GM21447 (cell line): ENCODE data around the gene GALNT2.

Source experiments
- ATAC-seq: cut with Tn5 transposase; IDR thresholded peaks from one replicate; pipeline ENCODE4 v1.9.1; 2021; ENCODE audit not compliant: unreplicated experiment

The GALNT2 gene

GRCh38 chr1:230126529-230127104, 59.6 kb downstream of the GALNT2 start:
- ATAC-seq = no peak

DNA sequence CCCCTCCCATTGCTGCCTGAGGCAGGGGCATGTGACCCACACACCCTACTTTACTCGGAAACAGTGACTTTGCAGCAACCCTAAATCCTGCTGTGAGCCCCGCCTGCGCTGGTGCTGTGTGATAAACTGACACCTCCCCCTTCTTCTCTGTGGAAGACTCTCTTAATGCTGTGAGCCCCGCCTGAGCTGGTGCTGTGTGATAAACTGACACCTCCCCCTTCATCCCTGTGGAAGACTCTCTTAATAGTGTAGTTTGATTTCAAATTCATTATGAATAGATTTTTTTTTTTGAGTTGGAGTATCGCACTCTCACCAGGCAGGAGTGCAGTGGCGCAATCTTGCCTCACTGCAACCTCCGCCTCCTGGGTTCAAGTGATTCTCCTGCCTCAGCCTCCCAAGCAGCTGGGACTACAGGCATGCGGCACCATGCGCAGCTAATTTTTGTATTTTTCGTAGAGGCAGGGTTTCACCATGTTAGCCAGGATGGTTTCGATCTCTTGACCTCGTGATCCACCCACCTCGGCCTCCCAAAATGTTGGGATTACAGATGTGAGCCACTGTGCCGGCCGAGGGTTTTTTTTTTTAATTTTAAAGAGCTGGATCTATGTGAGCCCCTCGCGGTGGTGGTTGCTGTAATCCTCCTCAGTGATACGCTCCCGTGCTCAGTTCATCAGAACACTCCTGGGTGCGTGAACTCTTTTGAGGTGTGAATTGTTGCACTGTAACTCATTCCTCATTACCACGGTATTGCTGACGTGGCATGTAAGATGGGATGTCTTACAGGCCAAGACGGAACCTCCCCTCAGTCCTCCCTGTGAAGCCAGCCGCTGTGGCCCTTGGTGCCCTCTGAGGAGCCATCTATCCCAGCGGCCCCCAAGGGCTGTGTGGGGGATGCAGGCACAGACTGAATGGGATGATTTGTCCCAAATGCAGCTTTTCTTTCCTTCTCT, 60.3 kb downstream of the GALNT2 start:
- ATAC-seq = no peak

GRCh38 chr1:230128569-230129285, 61.7 kb downstream of the GALNT2 start:
- ATAC-seq = no peak

DNA sequence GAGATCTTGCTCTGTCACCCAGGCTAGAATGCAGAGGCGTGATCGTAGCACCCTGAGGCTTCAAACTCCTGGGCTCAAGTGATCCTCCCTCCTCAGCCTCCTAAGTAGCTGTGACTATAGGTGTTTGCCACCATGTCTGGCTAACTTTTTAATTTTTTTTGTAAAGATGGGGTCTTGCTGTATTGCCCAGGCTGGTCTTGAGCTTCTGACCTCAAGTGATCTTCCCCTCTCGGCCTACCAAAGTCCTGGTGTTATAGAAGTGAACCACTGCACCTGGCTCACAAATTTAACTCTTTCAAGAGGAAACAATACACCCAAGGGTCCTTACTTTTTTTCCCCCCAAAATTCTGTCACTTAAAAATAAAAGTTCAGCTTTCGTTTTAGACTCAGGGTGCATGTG, 62.3 kb downstream of the GALNT2 start:
- no peak for ATAC-seq

GRCh38 chr1:230130172-230130944, 63.3 kb downstream of the GALNT2 start:
- no peak for ATAC-seq

DNA sequence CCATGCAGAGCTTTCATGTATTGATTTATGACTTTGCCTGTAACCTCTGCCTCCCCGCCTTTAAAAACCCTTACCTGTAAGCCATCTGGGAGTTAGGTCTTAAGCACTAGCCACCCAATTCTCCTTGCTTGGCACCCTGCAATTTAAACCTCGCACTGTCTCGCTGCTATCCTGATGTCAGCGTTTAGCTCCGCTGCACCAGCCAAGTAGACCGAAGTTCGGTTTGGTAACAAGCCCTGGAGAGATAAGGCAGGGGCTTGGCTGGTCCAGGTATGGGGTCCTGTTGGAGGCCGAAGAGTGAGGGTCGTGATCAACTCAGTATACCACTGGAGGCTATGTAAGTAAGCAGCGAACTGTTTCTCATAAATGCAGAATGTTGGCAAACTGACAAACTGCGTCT, 64.4 kb downstream of the GALNT2 start:
- ATAC-seq = no peak

DNA sequence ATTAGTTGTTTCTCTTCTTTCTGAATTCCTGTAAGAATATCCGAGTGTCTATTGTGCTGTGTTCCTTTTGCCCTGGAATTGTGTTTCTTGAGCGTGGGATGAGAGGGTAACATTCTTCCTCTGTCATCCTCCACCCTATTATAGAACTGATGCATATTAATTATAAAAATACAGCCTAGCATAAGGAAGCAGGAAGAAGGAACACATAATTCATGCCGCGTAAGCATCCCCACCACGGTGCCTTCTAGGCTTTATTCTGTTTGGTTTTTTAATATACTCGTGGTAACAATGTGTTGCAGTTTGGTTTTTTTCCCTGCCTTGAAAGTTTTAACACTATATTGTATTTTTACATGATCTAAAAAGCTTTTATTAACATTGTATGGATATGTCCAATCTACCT, 65.7 kb downstream of the GALNT2 start:
- no peak for ATAC-seq

DNA sequence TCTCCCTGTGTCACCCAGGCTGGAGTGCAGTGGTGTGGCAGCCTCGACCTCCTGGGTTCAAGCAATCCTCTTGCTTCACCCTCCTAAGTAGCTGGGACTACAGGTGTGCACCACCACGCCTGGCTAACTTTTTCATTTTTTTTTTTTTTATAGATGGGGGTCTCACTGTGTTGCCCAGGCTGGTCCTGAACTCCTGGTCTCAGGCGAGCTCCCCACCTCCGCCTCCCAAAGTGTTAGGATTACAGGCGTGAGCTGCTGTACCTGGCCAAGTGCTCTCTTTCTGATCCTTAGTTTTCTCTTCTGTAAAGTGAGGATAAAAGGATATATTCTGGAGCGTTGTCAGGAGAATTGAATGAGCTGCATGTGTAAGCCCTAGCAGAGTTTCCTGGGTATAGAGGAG, 68.7 kb downstream of the GALNT2 start:
- ATAC-seq = no peak

DNA sequence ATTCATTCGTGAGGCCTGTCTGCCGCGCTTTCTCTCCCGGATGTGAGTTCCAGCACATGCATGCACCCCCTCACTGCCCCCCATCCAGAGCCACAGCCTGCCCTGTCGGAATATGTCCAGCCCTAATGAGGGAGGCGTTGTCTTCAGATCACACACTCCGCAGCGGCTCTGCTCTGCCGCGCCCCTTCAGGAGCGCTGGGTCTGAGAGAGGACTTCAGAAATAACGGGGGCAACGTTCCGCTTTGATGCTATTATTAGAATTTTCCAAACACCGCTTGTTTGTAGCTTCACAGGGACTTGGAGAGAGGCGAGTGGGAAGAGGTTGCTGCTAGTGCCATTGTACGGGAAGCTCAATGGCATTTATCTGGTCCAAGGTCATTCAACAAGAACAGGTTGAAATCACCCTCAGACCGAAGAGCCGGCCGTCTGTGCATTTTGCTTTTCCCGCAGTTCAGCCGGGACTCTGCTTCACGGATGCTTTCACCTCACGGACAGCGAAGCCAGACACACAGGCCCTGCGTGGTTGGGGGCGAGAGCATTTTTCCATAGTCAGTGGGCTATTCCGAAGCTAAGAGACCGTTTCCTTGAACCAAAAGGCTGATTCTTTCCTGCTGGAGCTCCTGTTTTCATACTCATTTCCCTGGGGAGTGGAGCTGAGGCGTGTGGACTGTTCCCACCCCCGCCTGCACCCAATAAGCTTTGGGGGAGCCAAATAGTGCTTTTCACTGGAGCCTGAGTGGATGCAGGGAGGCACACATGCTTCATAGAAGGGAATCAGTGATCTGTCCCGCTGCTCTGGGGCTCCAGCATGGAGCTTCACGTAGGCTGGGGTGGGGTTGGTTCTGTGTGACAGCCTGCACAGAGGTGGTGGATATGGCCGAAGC, 69.7 kb downstream of the GALNT2 start:
- ATAC-seq = no peak

- no peak for ATAC-seq
These were observed 70.3 kb downstream of the GALNT2 start for GRCh38 chr1:230137337-230137815.

- ATAC-seq = no peak
These were observed 71.7 kb downstream of the GALNT2 start for GRCh38 chr1:230138561-230139239.

- no peak for ATAC-seq
These were observed 72.3 kb downstream of the GALNT2 start for GRCh38 chr1:230139315-230139714.

DNA sequence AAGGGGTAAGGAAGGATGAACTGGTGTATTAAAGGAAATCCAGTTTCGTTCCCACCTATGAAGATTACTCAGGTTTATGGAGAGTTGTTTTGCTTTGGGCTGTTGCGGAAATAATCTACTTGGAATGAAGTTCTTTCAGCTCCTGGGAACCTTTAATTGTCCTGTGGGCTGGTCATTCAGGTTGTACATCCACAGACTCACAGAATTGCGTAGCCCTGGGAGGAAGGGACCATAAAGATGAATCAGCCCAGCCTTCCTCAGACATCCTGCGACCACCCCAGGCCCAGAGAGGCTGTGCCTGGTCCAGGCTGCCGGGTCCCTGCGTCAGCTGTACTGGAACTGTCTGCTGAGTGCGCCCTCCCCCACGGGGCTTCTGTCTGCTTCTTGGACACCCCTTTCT, 72.7 kb downstream of the GALNT2 start:
- no peak for ATAC-seq

GRCh38 chr1:230140221-230141020, 73.4 kb downstream of the GALNT2 start:
- no peak for ATAC-seq

DNA sequence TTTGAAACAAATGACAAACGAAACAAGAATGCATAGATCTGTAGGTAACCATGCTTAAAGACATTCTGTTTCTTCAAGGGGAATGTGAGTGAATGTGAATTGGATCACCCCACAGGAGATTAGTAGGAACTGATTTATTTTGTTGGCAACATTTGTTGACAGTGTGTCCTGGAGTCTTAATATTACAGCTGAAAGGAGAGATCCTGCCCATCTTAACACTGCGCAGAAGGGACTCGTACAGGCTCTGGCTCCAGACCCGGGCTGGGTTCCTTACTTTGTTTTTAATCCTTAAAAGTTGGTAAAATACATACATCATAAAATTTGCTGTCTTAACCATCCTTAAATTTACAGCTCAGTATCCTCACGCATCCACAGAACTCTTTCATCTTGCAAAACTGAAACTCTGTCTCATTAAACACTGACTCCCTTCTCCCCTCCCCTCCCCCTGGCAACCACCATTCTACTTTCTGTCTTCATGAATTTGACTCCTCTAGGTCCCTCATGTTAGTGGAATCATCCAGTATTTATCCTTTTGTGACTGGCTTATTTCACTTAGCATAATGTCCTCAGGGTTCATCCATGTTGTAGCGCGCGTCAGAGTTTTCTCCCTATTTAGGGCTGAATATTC, 74.1 kb downstream of the GALNT2 start:
- ATAC-seq = no peak

- no peak for ATAC-seq
These were observed 75.0 kb downstream of the GALNT2 start for GRCh38 chr1:230141797-230142607.

DNA sequence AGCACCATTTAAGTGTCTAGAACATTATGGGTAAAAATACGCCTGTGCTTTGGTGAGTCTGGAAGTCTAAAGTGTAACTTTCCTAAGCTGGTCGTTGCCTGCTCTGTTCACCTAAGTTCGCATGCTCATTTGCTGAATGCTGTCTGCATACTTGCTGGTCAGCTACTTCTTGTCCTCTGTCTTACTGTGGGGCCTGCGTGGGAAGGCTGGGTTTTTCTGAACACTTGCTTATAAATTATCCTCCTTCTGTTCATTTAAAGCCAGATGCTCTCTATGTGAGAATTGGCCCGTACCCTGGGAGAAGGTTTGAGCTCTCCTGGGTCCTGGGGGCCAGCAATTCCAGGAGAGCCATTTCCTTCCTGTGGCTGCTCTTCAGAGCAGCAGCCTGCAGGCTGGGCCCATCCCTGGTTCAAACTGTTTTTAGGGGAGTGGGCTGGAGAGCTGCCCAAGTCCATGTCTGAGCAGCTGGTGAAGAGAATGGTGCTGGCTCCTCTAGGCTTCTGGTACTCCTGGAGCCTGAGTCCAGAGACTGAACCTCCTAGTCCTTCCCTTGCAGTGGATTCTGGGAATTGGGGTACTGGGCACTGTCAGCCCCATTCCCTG, 75.7 kb downstream of the GALNT2 start:
- no peak for ATAC-seq
